ENCODE measurements around the gene WDFY3.

The WDFY3 gene

GRCh38 chr4:84661191-84661939 lies 305.1 kb downstream of the WDFY3 start:
- DNase-seq, result no peak

DNA sequence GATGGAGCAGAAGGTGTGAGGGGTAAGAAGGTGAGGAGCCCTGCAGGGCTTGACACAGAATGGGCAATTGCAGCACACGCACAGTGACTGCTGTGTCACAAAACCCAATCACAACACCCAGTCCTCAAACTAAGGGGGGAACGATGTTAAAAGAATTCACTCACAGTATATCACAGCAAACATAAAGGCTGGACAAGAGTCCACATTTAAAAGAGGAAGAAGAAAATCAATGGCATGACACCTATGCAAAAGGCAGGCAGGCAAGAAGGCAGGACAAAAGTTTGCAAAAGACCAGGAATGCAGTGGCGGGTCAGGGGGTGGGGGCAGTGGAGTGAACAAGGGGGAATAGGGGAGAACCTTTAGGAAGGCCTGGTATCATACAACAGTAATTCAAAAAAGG lies 305.9 kb downstream of the WDFY3 start:
- no peak for DNase-seq

DNA sequence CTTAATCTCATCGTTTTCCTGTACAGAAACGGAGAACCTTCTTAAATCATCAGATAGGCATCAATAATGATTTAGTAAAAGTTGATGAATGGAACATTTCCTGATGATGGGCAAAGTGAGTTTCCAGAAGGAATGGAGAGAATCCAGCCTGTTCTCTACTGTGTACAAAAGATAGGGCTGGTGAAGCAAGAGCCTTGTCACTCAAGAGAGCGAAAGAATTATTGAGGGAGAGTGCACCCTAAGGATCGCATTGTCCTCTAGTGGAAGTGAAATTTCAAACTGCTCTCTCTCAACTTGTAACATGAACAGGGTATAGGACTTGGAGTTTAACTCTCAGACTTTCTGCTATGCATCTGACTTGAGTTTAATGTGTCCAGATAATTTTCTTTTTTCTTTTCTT lies 314.0 kb downstream of the WDFY3 start:
- DNase-seq, result no peak

GRCh38 chr4:84651499-84651898 lies 315.0 kb downstream of the WDFY3 start:
- DNase-seq, result no peak

DNA sequence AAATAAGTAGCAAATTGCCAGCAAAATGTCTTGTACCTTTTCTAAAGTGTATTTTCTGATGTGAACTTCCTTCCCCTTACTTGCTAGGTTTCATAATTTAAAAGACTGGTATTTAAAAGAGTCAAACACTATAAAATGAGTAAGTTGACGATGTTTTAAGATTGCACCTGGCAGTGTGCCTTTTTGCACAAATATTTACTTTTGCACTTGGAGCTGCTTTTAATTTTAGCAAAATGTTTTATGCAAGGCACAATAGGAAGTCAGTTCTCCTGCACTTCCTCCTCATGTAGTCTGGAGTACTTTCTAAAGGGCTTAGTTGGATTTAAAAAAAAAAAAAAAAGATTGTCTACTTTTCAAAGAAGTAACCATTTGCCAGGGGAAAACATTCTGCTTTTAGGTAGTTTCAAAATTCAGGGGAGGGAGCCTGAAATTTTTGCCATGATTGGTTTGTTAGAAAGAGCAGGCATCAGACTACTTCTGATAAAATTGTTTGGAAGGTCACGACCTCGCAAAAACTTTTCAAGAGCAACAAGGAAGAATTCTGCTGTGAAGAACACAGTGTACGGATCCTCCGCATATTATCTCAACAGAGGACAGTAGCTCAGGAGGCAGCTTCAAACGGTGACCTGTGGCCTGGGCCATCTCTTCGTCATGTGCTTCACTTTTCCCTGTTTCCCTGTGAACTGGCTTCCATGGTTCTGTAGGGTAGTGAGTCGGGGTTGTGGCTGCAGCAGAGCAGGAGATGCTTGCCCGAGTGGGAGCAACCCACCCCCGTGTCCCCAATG lies 317.4 kb downstream of the WDFY3 start:
- DNase-seq, result no peak

DNA sequence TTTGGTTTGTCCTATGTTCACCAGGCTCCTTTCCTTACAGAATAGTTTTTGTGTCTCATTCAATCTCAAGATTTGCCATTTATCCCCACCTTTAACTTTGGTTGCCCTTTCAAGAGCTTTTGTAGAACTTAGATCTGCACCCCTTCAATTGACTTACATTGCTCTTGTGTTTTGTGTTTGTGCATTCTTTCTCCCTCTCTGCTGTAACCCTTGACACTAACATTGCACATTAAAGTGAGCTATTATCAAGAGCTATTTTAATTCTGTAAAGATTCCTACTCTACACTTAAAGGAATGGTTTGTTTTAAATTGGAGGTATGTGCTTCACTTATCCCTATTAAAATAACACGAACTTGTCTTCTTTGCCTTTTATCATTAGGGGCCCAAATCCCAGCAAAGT lies 318.3 kb downstream of the WDFY3 start:
- DNase-seq, result no peak

DNA sequence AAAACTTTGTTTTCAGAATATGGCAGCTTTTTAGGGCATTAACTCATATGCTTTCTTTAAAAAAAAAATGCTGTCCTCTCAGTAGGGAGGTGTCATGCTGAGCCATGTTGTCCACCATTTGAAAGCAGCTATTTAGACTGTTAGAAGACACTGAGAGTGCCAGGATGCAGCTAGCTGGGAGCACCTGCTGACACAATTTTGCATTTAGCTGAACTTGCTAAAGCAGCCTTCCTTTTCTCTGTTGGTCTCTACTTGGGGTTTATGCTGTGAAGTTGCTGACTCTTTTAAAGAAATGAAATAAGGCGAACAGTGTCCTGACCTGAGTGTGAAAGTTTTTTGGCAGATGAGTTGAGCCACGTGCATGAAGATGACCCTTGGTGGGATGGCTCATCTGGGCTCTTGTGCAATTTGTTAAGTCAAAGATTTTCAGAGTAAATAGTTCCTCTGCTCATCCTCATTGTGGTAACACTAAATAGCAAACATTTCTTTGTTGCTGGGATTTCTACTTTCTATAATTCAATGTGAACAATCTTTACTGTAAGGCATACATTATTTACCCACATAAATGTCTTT lies 319.1 kb downstream of the WDFY3 start:
- DNase-seq, result no peak

DNA sequence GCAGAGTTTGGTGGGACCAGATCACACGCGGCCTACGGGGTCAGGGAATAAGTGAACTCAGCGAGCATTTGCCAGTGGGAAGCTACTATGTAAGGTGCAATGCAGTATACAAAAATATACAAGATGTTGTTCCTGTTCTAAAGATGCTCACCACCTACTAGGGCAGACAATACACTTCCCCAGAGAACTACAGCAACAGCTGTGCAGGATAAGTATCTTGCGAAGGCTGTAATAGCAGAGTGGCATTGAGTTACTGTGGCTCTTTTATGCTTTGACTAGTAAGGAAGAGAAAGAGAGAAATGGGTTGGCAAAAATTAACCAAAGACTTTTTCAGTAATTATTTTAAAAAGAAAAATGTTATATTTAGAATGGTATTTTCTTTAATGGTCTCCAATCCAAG lies 322.4 kb downstream of the WDFY3 start:
- no peak for DNase-seq

DNA sequence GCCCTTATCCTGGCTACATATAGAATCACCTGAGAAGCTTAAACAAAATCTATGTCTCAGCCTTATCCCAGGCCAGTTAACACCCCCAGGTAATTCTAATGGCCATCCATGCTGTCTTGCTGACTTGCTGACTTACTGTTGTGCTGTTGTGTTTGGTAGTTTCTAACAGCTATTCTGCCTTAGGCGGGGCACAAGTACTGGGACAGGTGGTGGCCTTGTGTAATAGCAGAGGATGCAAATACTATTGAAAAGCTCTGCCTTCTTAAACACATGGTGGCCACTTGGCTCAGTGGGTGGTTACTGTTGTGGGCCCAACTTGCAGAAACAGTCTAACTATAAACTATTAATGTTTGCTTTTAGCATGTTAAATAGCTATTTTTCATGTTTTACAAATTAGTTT lies 327.3 kb downstream of the WDFY3 start:
- no peak for DNase-seq

DNA sequence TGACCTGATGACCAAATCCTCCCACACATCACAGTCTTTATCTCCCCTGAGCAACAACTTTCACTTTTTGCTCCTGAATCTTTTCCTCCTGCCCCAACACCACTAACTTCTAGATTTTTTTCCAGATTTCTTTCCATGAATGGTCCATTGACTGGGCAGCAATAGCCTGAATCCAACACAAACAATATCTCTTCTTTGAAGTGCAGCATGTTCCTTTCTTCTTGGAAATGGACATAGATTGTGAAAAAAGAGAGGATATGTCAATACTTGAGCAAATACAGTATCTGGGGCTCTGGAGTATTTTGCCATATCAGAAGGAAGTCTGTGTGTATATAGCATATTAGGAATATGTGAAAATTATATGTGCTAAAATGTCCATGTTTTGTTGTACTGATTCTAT lies 328.4 kb downstream of the WDFY3 start:
- DNase-seq, result no peak

DNA sequence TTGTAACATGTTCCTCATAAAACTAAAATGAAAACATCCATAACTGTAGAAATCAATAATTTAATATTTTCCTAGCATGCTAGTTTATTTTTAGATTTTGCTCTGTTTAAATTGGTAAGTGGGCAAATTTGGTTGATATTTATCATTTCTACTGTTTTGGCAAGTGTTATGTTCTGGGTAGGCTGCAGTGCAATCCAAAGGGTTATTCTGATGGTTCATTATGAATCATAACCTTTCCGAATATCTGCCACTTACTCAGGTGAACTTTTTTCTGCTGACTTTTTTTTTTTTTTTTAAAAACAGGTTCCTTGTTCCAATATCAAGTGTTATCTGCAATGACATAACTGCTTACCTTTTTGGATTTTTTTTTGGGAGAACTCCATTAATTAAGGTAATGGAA lies 331.5 kb downstream of the WDFY3 start:
- no peak for DNase-seq

DNA sequence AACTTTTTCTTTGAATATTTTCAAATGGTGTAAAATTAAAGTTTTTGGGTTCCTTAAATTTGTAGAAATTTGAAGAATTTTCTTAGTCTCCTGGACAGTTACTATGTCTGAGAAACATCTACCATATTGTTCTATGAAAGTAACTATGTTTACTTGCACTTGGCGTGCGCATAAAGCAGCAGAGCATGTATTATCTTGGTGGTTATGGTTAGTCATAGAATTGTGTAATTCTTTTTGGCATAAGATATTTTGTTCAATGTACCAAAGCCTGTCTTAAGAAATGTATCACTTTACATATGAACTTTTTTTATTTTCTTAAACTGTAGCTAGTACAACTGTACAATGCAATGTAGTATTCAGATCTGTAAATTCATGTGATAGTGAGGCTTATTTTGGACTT lies 334.4 kb downstream of the WDFY3 start:
- no peak for DNase-seq

GRCh38 chr4:84631573-84631972 lies 334.9 kb downstream of the WDFY3 start:
- DNase-seq, result no peak

DNA sequence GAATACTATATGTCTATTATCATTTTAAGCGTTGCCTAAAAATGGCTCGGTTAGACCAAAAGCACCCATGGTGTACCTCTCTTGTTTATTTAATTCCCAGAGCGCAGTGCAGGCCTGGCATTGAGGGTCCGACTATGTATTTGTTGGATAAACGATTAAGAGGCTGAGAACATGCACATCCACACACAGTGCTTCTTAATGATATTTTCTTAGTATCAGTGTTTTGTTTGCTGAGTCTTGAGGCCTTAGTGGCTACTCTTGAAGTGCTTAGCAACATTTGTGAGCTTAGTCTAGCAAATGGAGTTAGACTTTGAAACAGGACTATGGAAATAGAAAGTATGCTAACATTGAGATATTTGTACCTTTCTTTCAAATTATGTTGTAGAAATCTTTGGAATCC lies 339.8 kb downstream of the WDFY3 start:
- DNase-seq, result no peak

GRCh38 chr4:84623661-84624060 lies 342.8 kb downstream of the WDFY3 start:
- no peak for DNase-seq

DNA sequence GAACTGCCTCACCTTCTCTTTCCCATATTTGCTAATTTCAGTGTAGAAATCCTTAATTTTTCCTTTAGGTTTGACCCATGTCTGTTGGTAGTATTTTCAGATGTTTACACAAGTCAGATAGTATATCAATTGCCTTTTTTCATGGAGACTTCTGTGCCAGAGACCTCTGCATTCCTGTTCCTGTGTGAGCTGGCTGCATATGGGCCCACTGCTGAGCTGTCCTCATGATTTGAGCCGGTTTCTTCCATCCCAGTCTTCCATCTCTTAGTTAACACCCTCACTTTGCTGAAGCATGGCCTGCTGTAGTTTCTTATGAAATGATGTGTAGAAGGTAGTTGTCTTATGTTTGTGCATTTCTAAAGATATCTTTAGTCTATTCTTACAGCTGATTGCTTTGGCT lies 343.5 kb downstream of the WDFY3 start:
- no peak for DNase-seq

Data from activated CD4-positive, alpha-beta T cell treated with anti-CD3 and anti-CD28 coated beads, Interleukin-2, Interleukin-6, amounts not matched to agents 100 ng/mL and 50 ng/mL, durations not matched to agents 16 hours and 8 hours (primary cell).